Stimulated activated CD4-positive, alpha-beta T cell treated with anti-CD3 and anti-CD28 coated beads, Interleukin-2, amount 100 ng/mL, for 24 hours (primary cell): ENCODE results near the gene SLC6A17.

Experiments used
- DNase-seq, 2 donors: peaks; one replicate each; pipeline ENCODE4 v3.0.0-alpha.2; 2020

The SLC6A17 gene

GRCh38 chr1:110150330-110151174 is at the start of gene SLC6A17:
Gene SLC6A17 (plus strand): TSS chr1:110150494. CDS start chr1:110166930, 16,436 bp downstream.
- DNase-seq, result peak; percentile 35 to 77

- DNase-seq, result no peak
Measured at GRCh38 chr1:110102081-110102480, 48.2 kb upstream of the SLC6A17 start.

DNA sequence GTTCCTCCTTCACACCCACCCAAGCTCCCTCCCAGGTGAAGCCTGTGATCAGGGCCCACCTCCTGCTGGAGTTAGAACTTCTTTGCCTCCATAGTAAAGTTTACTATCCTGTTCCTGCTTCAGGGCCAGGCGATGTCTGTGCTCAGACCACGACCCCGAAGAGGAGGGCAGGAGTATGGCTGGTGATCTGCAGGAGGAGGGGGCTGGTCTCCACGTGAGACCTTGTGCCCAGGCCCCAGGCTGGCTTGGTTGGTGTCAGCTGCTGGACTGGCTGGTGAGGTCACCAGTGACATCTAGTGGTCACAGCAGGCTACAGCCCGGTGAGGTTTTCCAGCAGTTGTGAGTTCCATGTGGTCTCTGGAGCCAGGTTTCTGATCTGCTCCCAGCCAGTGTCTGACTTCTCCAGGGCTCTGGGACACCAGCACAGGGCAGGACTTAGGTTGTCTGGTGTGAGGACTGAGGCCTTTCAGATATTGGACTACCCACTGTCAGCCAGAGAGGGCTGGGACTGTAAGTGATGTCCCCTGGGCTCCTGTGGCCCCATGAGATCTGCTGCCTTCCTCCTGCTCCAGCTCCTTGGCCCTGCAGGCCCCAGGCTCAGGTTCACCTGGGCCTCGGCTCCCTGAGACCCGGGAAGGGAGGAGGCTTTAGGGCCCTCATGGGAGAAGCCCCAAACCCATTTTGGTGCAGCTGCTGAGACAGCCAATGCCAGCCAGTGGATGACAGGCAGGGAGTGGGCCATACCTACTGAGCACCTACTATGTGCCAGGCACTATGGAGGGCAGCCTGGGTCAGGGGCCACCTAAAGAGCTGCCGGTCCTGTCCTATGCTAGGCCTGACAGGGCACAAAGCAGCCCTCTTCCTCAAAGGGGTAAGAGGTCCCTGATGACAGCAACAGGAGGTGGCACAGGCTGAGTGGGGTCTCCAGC is 44.0 kb upstream of the SLC6A17 start:
- DNase-seq, result peak; percentile 65 to 69

- DNase-seq, result no peak
Measured at GRCh38 chr1:110107867-110108469, 42.3 kb upstream of the SLC6A17 start.

DNA sequence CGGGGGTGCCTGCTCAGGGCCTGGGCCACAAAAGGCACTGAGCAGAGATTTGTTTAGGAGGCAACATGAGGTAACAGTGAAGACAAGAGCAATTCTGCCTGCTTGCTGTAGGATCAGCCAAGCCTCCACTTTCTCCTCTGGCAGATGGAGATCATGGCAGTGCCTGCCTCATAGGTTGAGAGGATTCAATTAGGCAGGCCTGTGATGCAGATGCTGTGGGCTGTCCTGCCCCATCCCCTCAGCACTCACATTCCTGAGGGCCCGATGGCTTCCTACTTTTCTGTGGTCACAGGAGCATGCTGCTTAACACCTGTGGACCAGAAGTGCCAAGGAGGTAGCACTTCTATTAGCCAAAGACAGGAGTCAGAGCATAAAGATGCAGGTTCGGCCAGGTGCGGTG is 39.2 kb upstream of the SLC6A17 start:
- no peak for DNase-seq

GRCh38 chr1:110112143-110112542 is 38.2 kb upstream of the SLC6A17 start, which contains the start of gene UBL4B:
Gene UBL4B (plus strand): TSS chr1:110112443. CDS start chr1:110112535, 92 bp downstream.
- no peak for DNase-seq

DNA sequence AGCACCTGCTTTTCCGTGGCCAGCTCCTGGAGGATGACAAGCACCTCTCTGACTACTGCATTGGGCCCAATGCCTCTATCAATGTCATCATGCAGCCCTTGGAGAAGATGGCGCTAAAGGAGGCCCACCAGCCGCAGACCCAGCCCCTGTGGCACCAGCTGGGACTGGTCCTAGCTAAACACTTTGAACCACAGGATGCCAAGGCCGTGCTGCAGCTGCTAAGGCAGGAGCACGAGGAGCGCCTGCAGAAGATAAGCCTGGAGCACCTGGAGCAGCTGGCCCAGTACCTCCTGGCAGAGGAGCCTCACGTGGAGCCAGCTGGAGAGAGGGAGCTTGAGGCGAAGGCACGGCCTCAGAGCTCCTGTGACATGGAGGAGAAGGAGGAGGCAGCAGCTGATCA is 37.6 kb upstream of the SLC6A17 start:
- no peak for DNase-seq

DNA sequence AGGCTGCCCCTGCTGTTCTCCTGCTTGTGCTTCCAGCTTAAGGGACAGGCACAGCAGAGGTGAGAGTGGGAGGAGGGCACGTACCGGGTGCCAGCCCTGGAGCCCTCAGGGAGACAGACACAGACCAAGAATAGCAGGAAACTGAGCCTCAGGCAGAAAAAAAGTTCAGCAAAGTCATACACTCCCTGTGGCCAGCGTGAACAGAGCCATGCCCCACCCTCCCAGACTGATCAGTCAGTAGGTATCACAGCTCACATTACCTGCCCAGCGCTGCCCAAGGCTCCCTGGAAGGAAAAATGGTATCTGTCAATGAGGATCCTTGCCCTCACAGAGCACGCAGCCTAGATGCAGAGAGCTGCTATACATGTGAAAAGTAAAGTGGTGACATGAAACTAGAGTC is 36.7 kb upstream of the SLC6A17 start:
- DNase-seq, result no peak

- DNase-seq, result no peak
Measured at GRCh38 chr1:110114173-110114572, 36.1 kb upstream of the SLC6A17 start.

- no peak for DNase-seq
Measured at GRCh38 chr1:110114784-110115183, 35.5 kb upstream of the SLC6A17 start.

DNA sequence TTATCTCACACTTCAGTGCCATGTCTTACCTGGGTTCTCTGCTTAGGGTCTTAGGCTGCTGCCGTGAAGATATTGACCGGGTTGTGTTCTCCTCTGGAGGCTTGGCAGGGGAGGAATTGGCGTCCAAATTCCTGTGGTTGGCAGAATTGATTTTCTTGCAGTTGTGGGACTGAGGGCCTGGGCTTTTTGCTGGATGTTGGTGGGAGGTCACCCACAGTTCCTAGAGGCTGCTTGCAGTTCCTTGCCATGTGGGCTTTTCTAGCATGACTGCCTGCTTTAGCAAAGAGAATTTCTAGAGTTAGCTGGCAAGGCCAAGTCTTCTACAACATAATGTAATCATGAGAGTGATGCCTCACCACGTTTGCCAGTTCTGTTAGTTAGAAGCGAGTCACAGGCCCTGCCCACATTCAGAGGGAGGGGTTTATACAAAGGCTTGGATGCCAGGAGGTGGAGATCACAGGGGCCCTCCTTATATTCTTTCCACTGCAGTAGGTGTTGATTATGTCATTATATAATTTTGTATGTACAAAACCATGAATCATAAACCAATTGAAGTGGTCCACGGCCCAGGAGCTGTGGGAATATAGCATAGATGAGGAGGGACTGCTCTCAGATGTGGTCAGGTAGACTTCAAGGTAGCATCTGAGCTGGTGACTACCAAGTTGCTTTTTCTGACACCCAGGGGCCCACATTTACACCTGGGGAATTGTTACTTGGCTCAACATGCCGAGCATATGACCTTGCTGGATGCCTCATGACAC is 31.5 kb upstream of the SLC6A17 start:
- DNase-seq, result peak; percentile 25 to 28

DNA sequence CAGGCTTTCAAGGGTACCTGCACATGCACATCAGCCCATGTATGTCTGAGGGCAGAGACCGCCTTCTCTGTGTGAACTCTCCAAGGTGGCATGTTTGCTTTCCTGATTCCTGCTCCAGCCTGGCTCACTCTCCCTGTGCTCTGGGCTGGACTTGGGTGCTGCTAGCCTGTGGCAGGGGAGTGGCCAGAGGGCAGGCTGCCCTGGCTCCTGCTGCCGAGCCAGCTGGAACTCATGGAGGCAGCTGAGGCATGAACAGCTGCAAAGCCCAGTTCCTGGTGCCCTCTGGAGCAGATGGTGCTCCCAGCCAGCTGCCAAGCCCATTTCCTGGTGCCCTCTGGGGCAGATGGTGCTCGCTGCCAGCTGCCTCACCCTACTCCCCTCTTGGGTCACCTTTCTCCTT is 30.5 kb upstream of the SLC6A17 start:
- no peak for DNase-seq

- DNase-seq, result no peak
Measured at GRCh38 chr1:110120960-110121561, 29.2 kb upstream of the SLC6A17 start.

GRCh38 chr1:110123224-110123623 is 27.1 kb upstream of the SLC6A17 start:
- DNase-seq, result no peak

- DNase-seq, result no peak
Measured at GRCh38 chr1:110125810-110126209, 24.5 kb upstream of the SLC6A17 start.

DNA sequence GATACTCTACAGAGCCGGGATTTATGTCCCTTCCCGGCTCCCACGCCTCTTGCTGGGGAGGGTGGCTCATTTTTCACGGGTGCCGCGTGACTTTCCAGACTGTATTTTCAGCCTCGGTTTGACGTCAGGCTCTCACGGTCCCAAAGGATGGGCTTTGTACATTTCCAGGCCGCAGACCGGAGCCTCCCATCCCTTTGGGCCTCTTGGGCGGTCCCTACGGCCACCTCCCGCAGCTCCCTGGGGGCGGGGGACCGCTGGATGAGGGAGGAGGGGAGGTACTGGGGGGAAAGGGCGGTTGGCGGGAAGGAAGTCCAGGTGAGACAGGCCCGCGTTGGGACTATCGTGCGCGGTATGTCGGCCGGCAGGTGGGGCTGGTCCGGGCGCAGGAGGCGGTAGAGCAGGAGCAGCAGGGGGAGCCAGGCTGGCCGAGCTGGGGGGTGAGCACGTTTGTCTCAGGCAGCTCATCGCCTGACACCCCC is 20.1 kb upstream of the SLC6A17 start:
- peak in 1 of 2 donors; percentile 32 for DNase-seq

DNA sequence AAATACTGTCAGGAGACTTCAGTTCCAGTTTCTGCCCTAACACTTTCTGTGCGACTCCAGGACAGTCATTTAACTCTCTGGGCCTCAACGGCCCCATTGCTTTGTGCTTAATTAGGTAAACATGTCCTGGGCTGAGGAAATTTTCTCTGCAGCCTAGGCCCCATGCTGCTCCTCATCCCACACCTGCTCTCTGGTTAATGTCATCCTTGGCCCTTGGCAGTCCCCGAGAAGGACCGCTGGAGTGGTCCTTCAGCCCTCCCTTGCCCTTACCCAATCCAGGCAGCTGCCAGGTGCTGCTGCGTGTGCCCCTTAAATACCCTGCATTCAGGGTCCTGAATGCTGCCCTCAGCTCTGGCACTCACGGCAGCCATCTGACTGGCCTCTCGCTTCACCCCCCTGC is 19.3 kb upstream of the SLC6A17 start:
- no peak for DNase-seq

DNA sequence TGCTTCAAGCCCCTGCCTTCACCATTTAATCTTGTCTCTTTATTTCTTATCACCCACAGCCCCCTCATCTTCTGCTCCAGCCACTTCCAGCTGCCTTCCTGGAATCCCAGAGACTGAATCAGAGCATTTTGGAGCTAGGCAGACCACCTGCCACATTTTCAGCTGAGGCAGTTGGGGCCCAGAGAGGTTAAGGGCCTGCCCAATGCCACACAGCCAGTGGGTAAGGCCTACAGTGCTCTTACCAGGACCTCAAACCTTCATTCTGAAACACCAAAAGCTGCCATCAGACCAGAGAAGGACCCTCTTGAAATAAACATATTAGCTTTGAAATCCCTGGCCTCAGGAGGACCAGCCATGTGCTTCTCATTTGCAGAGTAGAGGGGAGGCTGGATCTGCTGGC is 17.6 kb upstream of the SLC6A17 start:
- no peak for DNase-seq

DNA sequence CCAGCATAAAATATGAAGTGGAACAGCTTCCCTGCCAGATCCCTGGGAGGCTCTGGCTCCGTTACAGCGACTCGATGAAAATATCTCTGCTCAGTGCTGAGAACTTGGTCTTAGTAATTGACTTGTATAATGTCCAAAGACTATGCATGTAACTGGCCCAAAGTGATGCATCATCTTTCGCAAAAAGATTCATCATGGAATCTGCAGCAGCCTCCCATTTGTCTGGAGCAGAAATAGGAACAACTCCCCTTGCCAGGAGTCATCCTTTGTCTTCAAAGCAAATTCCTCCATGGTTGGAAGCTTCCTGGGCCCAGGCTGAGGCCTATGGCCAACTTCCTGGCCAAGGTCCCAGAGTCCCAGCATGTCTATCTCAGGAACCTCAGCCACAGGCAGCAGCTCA is 16.9 kb upstream of the SLC6A17 start:
- DNase-seq, result no peak

- DNase-seq, result no peak
Measured at GRCh38 chr1:110134050-110134595, 16.2 kb upstream of the SLC6A17 start.

- no peak for DNase-seq
Measured at GRCh38 chr1:110135246-110135645, 15.0 kb upstream of the SLC6A17 start.

GRCh38 chr1:110135666-110136065 is 14.6 kb upstream of the SLC6A17 start:
- DNase-seq, result no peak
